Measurements from ENCODE around the gene ARMCX6.
"Not testable (repeated sequence)": the region's sequence is repeated elsewhere in the genome, so short reads cannot be mapped to it uniquely, and the experiment has no call there.

ARMCX6 gene

DNA sequence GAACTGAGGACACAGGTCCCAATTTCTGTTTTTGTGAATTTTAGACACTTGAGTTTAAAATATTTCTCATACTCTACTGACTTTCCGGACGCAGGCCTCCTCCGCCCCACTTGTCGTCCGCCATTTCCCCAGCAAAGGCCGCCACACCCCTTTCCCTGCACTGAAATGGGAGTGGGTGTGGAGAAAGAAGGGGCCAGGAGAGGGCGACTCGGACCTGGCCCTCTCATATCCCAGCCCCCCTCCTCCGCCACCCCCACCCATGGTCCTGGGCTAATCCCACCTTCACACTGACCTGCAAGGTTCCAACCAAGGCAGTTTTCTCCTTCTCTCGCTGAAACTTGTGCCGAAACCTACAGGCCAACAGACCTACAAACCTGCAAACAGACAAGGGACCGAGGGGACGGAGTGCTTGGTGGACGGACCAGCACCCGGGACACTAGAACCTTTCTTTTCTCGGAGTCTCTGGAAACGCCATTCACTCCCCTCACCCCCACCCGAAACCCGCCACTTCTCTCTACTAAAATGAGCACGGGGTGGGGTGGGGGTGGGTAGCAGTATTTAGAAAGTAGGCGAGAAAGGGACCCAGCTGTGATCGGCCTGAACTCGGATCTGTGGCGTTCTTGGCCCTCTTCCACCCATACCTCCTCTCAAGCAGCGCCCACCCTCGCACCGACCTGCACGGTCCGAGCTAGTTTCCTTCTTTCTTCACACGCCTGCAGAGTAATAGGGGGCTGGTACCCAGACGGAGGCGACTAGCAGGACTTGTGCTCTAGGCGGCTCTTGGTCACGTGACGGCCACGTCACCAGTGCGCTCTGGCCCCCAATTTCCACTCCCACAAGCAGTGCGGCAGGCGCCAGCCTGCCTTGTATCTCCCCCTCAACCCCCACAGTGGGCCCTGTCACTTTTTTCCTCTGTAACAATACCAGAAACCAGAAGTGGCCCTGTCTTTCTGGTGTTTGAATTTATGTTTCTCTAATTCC lies at the start of gene ARMCX6:
Gene ARMCX6 (minus strand): TSS at position 790 of the 981 bp plus-strand sequence. CDS start 1,380 bp downstream, outside the sequence.
- in situ Hi-C loops (cut with MboI; ENCODE audit: low pct_unique_long_range_greater_than_20kb, low sequenced_read_pairs), result no loop called here
- DNase-seq, result peak; percentile 87

DNA sequence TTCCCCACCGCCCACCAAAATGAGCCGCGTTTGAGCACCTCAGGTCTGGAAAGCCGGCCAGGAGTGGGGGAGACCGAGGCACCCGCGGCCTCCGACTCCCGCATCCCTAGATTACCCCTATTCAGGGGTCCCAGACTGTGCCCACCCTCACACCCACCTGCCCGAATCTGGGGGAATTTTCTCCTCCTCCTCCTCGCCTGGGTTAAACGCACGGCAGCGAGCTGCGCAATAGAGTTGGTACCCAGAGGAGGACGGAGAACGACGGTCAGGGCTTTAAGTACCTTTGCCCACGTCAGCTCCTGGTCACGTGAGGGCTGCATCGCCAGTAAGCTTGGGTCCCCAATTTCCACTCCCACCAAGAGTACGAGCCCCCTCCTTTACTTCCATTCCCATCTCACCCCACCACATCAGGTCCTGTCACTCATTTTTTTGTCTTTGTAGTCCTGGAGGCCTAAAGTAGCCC lies 41.8 kb upstream of the ARMCX6 start, which contains the start of gene ARMCX2:
Gene ARMCX2 (minus strand): TSS at position 250 of the 463 bp plus-strand sequence. CDS start 2,262 bp downstream, outside the sequence.
- DNase-seq, result no peak
- in situ Hi-C loops (cut with MboI; ENCODE audit: low pct_unique_long_range_greater_than_20kb, low sequenced_read_pairs), result no loop called here

DNA sequence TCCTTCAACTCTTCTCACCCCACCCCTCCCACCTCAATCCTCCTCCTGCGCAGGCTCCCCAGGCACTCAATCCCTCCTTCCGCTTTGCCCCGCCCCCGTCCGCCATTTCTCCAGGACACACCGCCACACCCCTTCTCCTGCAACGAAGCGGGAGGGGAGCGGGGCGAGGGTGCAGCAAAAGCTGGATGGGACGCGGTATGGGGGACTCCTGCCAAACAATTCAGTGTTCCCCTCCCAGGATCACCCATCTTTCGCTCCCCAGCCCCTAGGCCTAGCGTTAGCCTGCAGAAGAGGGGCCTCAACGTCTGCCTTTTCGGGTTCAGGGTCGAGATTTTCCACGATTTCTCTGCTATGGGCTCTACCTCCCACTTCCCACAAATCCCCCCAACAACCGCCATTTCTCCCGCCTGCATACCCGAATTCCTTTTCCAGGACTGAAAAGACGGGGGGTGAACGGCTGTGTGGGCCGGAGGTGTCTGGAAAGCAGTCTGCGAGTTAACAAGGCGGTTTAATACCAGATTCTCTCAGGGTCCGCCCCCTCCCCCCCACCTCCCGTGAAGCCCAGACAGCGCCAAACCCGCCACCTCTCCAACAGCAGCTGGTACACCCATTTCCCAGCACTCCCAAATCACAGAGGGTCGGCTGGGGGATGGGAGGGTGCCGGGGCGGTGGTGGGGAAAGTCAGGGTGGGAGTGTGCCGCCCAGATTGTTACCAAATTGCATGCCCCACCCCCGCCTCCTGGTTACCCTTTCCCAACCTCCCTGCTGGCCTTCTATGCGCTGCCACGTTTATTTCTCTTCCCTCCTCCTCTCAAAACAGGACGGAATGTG lies 41.1 kb upstream of the ARMCX6 start:
- no peak for DNase-seq
- in situ Hi-C loops (cut with MboI; ENCODE audit: low pct_unique_long_range_greater_than_20kb, low sequenced_read_pairs), result no loop called here

DNA sequence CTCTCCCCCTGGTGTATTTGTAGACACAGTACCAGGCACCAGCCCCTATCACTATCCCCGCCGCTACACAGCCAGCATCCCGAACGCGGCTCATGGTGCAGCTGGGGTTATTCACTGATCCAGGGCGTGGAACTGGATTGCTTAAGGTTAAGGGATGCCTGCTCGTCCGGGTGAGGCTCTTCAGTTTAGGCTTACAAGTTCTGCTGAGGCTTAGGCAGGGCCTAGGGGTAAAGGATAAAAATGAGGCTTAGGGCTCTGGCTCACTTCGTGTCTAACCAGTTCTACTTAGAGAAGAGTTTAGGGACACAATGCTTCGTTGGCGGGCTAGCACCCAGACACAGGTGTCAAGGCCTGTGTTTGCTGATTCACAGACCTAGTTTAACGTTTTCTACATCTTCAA lies 39.7 kb upstream of the ARMCX6 start:
- no peak for DNase-seq
- in situ Hi-C loops (cut with MboI; ENCODE audit: low pct_unique_long_range_greater_than_20kb, low sequenced_read_pairs), result no loop called here

DNA sequence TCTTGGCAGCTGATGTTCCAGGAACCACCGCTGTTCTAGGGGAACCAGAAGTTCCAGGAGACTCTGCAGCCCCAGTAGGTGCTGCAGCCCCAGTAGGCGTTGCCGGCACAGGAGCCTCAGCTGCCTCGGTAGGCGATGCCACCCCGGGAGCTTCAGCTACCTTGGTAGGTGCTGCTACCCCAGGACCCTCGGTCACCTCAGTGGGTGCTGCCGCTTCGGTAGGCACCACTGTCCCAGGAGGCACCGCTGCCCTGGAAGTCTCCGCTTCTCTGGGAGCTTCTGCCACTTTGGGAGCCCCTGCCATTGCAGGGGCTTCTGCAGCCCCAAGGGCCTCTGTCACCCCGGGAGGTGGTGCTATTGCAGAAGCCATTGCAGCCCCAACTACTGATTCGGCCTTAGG lies 39.0 kb upstream of the ARMCX6 start:
- DNase-seq, result no peak
- in situ Hi-C loops (cut with MboI; ENCODE audit: low pct_unique_long_range_greater_than_20kb, low sequenced_read_pairs), result no loop called here

DNA sequence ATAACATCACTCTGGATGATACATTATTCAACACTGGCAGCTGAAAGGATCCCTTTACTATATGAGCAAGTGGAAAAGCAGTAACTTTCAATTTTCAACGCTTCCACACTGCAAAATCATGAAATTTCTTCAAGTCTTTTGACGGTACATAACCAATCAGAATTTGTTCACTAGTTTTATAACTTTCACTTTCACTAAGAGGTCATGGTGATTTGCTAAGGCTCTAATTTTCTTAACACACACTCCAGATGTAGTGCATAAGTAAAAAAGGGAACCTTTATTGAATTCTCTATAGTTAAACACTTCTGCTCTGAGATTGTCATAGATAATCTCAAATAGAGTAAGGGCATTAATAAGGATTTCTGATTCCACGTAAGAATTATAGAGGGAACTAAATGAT lies 37.7 kb upstream of the ARMCX6 start:
- in situ Hi-C loops (cut with MboI; ENCODE audit: low pct_unique_long_range_greater_than_20kb, low sequenced_read_pairs), result no loop called here
- no peak for DNase-seq

DNA sequence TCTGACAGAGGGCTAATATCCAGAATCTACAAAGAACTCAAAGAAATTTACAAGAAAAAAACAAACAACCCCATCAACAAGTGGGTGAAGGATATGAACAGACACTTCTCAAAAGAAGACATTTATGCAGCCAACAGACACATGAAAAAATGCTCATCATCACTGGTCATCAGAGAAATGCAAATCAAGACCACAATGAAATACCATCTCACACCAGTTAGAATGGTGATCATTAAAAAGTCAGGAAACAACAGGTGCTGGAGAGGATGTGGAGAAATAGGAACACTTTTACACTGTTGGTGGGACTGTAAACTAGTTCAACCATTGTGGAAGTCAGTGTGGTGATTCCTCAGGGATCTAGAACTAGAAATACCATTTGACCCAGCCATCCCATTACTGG lies 29.9 kb upstream of the ARMCX6 start:
- DNase-seq; in situ Hi-C loops (cut with MboI; ENCODE audit: low pct_unique_long_range_greater_than_20kb, low sequenced_read_pairs): not testable (repeated sequence)

DNA sequence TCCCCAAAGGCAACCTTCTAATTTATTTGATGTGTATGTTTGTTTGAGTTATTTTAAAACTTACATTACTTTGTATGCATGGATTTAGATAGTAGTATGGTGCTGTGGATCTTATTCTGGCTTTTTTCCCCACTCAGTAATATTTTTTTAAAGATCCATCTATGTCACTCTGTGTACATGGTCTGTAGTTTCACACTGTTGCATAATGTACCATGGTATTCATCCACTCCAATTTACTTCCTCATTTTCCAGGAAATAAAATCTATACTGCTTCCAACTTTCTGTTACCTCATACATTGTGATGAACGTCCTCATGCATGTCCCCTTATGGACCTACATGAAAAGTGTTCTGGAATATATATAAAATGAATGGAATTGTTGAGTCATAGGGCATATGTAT lies 24.3 kb upstream of the ARMCX6 start:
- in situ Hi-C loops (cut with MboI; ENCODE audit: low pct_unique_long_range_greater_than_20kb, low sequenced_read_pairs), result no loop called here
- DNase-seq, result peak; percentile 49

DNA sequence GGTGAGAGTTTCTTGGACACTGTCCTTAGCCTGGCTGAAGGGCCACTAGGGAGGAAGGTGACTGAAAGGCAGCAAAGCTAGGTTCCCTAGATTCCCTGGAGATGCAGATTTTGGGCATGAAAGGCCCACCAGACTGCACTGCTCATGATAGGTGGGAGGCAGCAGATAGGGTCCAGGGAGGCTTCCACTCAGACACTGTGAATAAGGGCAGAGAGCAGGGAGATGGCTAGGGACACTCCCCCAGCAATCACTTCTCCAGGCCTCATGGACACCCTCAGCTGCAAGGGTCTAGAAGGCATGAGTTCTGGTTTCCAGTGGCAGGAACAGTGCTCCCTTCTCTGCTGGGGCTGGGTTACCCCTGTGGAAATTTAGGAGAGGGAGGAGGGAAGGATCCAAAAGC lies 21.8 kb upstream of the ARMCX6 start:
- DNase-seq, result no peak
- in situ Hi-C loops (cut with MboI; ENCODE audit: low pct_unique_long_range_greater_than_20kb, low sequenced_read_pairs), result no loop called here

DNA sequence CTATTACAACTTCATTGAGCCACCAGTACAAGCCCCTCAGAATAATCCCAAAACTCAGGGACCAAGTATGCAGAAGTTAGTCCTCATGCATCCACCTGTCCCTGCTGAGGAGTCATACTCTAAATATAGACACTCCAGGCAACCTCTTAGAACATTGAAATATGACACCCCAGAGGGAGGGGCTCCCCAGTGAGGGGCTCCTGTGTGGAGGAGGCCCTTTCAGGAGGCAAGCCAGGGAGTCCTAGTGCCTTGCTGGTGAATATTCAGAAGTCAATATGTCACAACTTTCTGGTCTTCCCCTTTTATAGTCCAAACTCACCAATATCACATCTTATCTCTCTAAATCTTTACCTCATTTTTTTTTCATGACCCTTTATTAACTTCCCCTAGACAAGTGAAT lies 1.6 kb upstream of the ARMCX6 start:
- in situ Hi-C loops (cut with MboI; ENCODE audit: low pct_unique_long_range_greater_than_20kb, low sequenced_read_pairs), result no loop called here
- peak; percentile 67 for DNase-seq

DNA sequence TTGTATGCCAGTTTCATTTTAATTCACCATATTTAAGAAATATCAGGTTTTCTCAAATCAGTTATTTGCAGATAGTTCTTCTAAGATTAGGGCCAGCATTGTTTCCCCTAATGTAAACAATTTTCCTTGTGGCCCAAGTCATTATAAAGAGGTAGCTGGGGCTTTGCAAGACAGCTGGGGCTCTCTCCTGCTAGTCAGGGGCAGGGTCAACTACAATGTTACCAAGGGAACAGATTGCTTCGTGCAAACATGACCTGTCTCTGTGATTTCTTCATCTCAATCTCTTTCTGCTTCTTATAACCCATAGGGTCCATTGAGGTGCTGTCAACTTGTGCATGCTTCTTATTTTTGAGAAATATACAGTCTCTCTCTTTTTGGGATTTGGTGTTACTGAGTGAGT lies 12.1 kb downstream of the ARMCX6 start:
- DNase-seq, result no peak
- in situ Hi-C loops (cut with MboI; ENCODE audit: low pct_unique_long_range_greater_than_20kb, low sequenced_read_pairs), result no loop called here

DNA sequence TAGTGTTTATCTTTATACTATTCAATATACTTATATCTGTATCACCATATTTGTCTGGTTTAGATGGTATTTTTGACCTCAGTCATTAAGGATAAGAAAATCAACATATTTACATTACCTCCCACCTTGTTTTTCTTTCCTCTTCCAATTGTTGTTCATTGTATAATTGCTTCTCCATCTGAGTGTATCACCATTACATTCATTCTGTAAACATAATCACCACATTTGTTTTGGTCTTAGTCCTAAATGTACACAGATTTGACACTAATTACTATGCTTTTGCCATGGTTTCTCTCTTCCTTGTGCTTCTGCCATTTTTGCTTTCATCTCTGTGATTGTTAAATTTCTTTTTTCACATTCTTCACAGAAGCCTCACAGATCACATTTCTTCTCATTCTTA lies 12.7 kb downstream of the ARMCX6 start:
- in situ Hi-C loops (cut with MboI; ENCODE audit: low pct_unique_long_range_greater_than_20kb, low sequenced_read_pairs), result no loop called here
- no peak for DNase-seq

DNA sequence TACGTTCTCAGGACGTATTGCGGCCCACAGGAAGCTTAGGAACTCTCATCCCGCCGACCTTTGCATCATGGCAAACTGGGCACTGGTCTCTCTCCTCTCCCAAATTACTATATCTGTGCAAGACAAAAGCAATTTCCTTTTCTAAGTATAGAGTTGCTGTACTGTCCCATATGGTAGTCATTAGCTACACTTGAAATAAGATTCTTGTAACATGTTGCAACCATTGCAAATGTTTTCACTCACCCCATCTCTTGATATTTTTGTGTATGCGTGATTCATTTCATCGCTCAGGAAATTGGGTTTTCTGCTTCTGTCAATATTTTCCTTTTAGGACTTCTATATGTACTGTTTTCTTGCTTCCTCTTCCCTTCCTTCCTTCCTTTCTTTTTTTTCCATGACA lies 15.7 kb downstream of the ARMCX6 start:
- DNase-seq, result no peak
- in situ Hi-C loops (cut with MboI; ENCODE audit: low pct_unique_long_range_greater_than_20kb, low sequenced_read_pairs), result no loop called here

DNA sequence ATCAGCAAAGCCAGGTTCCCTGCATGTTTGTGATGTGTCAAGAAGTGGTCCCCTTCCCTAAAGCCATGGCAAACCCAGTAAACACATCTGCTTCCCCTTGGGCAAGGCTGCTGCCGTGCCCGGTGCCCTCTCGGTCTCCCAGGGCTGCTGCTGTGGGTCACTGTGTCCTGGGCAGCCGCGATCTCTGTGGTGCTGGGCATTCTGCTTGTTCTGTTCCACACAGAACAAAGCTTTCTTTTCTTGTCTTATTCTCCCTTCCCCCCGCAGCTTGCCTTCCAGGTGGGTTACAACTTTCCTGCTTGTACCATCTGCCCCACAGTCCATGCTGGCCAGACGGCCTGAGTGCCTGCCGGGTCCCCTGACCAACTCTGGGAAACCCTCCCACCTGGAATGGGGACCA lies 18.2 kb downstream of the ARMCX6 start:
- in situ Hi-C loops (cut with MboI; ENCODE audit: low pct_unique_long_range_greater_than_20kb, low sequenced_read_pairs), result loop anchor here (25.0 kb wide), 1 partner anchor 213 kb away; no protein-coding TSS in a partner anchor
- not testable (repeated sequence) for DNase-seq

DNA sequence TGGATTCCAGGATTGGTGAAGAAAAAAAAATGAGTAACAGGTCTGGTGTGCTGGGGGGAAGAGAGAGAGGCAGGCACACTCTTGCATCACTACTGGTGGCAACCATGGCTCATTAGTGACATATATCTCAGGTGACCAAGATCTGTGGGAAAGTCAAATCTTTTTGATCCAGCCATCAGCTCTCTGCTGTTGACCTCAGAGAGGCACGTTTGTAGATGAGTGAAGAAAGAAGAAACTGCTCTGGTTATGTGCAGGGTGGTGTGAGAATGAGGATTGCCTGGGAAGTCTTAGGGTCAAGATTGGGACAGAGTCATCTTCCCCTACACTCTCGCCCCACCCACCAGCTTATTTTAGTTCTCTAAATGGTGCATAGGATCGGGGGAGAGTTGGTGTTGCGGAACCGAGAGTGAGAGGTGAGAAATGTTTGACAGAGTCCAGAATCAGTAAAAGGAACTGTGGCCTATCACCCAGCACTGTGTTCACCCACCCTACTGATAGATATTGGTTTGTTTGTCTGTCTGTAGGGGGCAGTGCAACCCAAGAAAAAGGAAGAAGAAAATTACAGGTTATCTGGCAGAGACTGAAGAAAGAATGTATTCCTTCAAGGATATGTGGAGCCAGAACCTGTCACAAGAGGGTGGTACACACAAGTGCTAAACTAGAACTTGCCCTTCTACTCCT lies 21.9 kb downstream of the ARMCX6 start:
- in situ Hi-C loops (cut with MboI; ENCODE audit: low pct_unique_long_range_greater_than_20kb, low sequenced_read_pairs), result loop anchor here (25.0 kb wide), 1 partner anchor 216 kb away; no protein-coding TSS in a partner anchor
- DNase-seq, result peak; percentile 68
